HCT116 (cell line): ENCODE results near the gene ARHGEF40.

Experiments
- ATF3 ChIP-seq: IDR thresholded peaks from 2 replicates; pipeline ENCODE4 v1.6.1; 2012
- CTCF ChIP-seq, 3 experiments: fragments of 200-600 bp in 1 of 3; sonication (generic) in 1 of 3; IDR thresholded peaks in 2 of 3; conservative IDR thresholded peaks in 1 of 3; 2 replicates each; pipeline ENCODE4 v1.5.1; 2012 to 2017; ENCODE audit warnings: low read depth in 2 of 3, low read length in 2 of 3, antibody characterized with exemption in 1 of 3, borderline replicate concordance in 1 of 3, control low read depth in 1 of 3, mild to moderate bottlenecking in 1 of 3, mixed read lengths in 1 of 3, mixed run types in 1 of 3, moderate library complexity in 1 of 3; ENCODE audit not compliant: insufficient read depth in 1 of 3
- EGR1 ChIP-seq: IDR thresholded peaks from 2 replicates; pipeline ENCODE4 v1.6.1; 2012; ENCODE audit warnings: low read depth
- EZH2 ChIP-seq: fragments of 200-600 bp; sonication (generic); IDR thresholded peaks from 2 replicates; pipeline ENCODE4 v1.6.1; 2017; ENCODE audit warnings: antibody characterized with exemption, mixed run types
- EZH2phosphoT487 ChIP-seq: fragments of 200-600 bp; IDR thresholded peaks from 2 replicates; pipeline ENCODE4 v1.6.1; 2018; ENCODE audit warnings: antibody characterized with exemption, borderline replicate concordance
- POLR2A ChIP-seq: IDR thresholded peaks from 2 replicates; pipeline ENCODE4 v1.7.0; 2011; ENCODE audit warnings: borderline replicate concordance; ENCODE audit not compliant: insufficient read depth, insufficient read length; ENCODE audit errors: extremely low read depth

DNA sequence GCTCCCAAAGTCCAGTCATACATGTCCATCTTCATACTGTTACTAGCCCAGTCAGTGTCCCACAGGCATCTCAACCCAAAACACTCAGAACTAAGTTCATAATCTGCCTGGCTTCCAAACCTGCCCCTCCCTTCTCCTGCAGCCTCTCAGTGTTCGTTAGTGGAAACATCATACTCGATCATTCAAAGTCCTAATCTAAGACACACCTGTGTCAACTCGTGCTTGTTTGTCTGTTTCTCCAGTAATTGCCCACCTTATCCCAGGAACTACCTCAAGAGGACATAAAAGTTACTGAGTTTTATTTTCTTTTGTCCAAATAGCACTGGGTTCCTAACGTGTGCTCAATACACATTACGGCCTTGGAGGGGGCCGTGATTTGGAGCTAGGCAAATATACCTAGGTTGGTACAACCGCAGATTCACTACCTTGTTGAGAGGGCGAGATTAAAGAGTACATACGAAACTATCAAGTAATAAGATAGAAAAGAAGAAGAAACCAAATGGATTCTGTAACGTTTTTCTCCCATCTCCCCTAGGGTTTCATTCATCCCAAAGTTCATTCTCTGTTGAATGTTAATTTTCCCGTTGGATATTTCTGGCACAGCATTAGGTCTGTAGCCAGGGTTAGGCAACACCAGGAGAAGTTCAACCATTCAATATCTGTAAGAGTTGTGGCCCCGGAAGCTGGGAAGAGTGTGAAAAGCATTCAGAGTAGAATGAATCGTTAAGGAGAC is 9.3 kb upstream of the ARHGEF40 start:
- no peak for TF ChIP-seq POLR2A
- TF ChIP-seq EZH2phosphoT487: no peak
- TF ChIP-seq EZH2: no peak
- no peak for TF ChIP-seq CTCF (IDR thresholded peaks at IDR 0.05 in 2 of 3, conservative IDR thresholded peaks at IDR 0.05 in 1 of 3; ENCODE audit: borderline replicate concordance in 1 of 3, insufficient read depth in 1 of 3, low read depth in 2 of 3, low read length in 2 of 3)
- no peak for TF ChIP-seq EGR1
- TF ChIP-seq ATF3: no peak
